ENCODE data around the gene IL9.

The IL9 gene

GRCh38 chr5:135887447-135887864, 8.2 kb downstream of the IL9 start:
- no peak overlapping the region for H3K4me3 ChIP-seq (ENCODE audit: low read depth, low read length)
- peak; percentile 82 for DNase-seq (ENCODE audit: low read depth)
- peak; percentile 76 for TF ChIP-seq CTCF (IDR thresholded peaks at IDR 0.05; ENCODE audit: insufficient read depth, low read depth, low read length, missing control alignments)

GRCh38 chr5:135886136-135886535, 9.5 kb downstream of the IL9 start:
- H3K4me3 ChIP-seq (ENCODE audit: low read depth, low read length): no peak overlapping the region
- TF ChIP-seq CTCF (IDR thresholded peaks at IDR 0.05; ENCODE audit: insufficient read depth, low read depth, low read length, missing control alignments): no peak
- no peak for DNase-seq (ENCODE audit: low read depth)

- DNase-seq (ENCODE audit: low read depth): no peak
- no peak for TF ChIP-seq CTCF (IDR thresholded peaks at IDR 0.05; ENCODE audit: insufficient read depth, low read depth, low read length, missing control alignments)
- no peak overlapping the region for H3K4me3 ChIP-seq (ENCODE audit: low read depth, low read length)
Measured at GRCh38 chr5:135885031-135885430, 10.6 kb downstream of the IL9 start.

- no peak overlapping the region for H3K4me3 ChIP-seq (ENCODE audit: low read depth, low read length)
- DNase-seq (ENCODE audit: low read depth): peak; percentile 27
- peak; percentile 28 for TF ChIP-seq CTCF (IDR thresholded peaks at IDR 0.05; ENCODE audit: insufficient read depth, low read depth, low read length, missing control alignments)
Measured at GRCh38 chr5:135883441-135883840, 12.2 kb downstream of the IL9 start.

- no peak for TF ChIP-seq CTCF (IDR thresholded peaks at IDR 0.05; ENCODE audit: insufficient read depth, low read depth, low read length, missing control alignments)
- no peak for DNase-seq (ENCODE audit: low read depth)
- no peak overlapping the region for H3K4me3 ChIP-seq (ENCODE audit: low read depth, low read length)
Measured at GRCh38 chr5:135883026-135883425, 12.6 kb downstream of the IL9 start.

GRCh38 chr5:135881819-135882218, 13.8 kb downstream of the IL9 start:
- TF ChIP-seq CTCF (IDR thresholded peaks at IDR 0.05; ENCODE audit: insufficient read depth, low read depth, low read length, missing control alignments): no peak
- H3K4me3 ChIP-seq (ENCODE audit: low read depth, low read length): no peak overlapping the region
- DNase-seq (ENCODE audit: low read depth): no peak

GRCh38 chr5:135881244-135881643, 14.4 kb downstream of the IL9 start:
- TF ChIP-seq CTCF (IDR thresholded peaks at IDR 0.05; ENCODE audit: insufficient read depth, low read depth, low read length, missing control alignments): no peak
- no peak overlapping the region for H3K4me3 ChIP-seq (ENCODE audit: low read depth, low read length)
- no peak for DNase-seq (ENCODE audit: low read depth)

All from GM12865 (cell line).